Measurements from ENCODE around the gene DNASE1L2. TPM values are rescaled to one million over a fixed set of nuclear protein-coding genes. Genes with fewer than 3 reads are reported as not detected.
"Not testable (repeated sequence)": the region's sequence is repeated elsewhere in the genome, so short reads cannot be mapped to it uniquely, and the experiment has no call there.

DNASE1L2 gene
- total RNA-seq, 3 donors from 2014 or later = 0.52 to 1.1 (median 0.86) TPM

DNA sequence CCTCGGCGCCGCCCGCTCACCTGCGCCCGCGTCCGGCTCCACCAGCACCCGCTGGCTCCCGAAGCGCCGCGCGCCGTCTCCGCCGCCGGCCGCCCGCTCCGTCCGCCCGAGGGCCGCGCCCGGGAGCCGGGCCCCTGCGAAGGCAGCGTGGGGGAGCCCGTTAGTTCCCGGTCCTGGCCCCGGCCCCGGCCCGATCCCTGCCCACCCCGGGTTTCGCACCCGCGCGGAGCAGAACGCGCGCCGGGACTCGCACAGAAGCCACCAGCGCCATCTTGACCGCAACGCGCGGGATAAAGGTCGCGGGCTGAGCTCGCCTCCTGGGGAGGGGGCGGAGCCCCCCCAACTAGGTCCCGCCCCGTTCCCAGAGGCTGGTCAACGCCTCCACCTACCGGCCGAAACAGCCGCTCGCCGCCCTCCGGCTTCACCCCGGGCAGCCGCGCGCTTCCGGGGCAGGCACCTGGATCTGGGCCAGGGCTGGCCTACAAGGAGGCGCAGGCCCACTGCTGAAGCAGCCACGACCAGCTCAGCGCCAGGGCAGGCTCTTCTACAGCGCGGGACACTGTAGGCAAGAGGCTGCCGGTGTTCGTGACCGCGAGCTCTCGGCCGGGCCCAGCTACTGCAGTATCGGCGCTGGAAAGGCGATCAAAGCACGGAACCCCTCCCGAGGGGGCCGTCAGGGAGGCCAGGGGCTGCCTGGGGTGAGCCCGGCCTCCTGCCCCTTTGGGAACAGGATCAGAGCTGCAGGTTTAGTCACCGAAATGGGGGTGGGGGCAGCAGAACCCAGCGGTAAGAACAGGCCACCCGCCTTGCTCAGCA, 15.3 kb downstream of the DNASE1L2 start, which contains the start of gene ECI1:
Gene ECI1 (minus strand): TSS at position 292 of the 816 bp plus-strand sequence. CDS start 21 bp downstream, at position 271.
- ATAC-seq = peak; percentile 74 to 80
- H3K9me3 Mint-ChIP-seq = no peaks in the 10 kb centered on the region
- no peaks in the 10 kb centered on the region for H3K27me3 Mint-ChIP-seq (ENCODE audit: low read depth)
- DNase-seq = peak; percentile 68
- peaks cover 19% of the 10 kb centered on the region for H3K36me3 Mint-ChIP-seq (ENCODE audit: insufficient read depth)
- H3K4me3 Mint-ChIP-seq = peak within 1 kb of the TSS; percentile 85
- peaks cover 10% of the 10 kb centered on the region for H3K4me1 Mint-ChIP-seq (ENCODE audit: low read depth)

DNA sequence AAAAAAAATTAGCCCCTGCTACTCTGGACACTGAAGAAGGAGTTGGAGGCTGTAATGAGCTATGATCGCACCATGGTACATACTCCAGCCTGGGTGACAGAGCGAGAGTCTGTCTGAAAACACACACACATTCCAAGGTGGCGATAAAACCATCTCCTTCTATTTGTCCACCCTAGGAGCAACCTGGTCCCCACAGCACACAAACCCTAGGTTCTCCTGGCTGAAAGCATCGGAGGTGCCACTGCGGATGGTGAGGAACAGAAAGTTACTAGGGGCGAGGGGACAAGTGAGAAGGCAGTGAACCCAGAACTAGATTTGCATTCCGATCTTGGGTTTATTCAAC, 16.5 kb downstream of the DNASE1L2 start:
- H3K9me3 Mint-ChIP-seq = no peaks in the 10 kb centered on the region
- no peak for ATAC-seq
- no peak for DNase-seq
- H3K36me3 Mint-ChIP-seq (ENCODE audit: insufficient read depth) = peaks cover 27% of the 10 kb centered on the region
- peaks cover 10% of the 10 kb centered on the region for H3K4me1 Mint-ChIP-seq (ENCODE audit: low read depth)
- no peak overlapping the region for H3K4me3 Mint-ChIP-seq
- no peaks in the 10 kb centered on the region for H3K27me3 Mint-ChIP-seq (ENCODE audit: low read depth)

DNA sequence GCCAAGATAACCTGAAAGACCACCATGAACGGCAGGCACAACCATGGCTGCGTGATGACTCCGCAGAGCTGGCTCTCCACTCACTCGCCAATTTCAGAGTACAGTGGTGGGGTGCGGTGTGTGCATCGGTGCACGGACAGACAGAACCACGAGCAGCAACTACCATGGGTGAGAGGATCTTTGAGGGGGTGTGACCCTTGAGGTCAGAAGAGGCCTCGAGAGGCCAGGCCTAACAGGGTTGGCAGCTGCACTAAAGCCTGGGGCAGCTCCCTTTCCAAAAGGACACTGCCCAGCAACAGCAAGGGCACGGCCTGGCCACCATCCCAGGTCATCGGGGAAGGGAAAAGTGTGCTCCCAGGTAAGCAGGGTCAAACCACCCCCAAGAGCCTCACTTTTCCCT, 17.0 kb downstream of the DNASE1L2 start:
- Mint-ChIP-seq H3K4me1 (ENCODE audit: low read depth) (peaks cover 10% of the 10 kb centered on the region), H3K27me3 (ENCODE audit: low read depth) (no peaks in the 10 kb centered on the region), H3K36me3 (ENCODE audit: insufficient read depth) (peaks cover 27% of the 10 kb centered on the region), H3K4me3 (no peak overlapping the region), H3K9me3 (no peaks in the 10 kb centered on the region)
- ATAC-seq (no peak), DNase-seq (no peak)

DNA sequence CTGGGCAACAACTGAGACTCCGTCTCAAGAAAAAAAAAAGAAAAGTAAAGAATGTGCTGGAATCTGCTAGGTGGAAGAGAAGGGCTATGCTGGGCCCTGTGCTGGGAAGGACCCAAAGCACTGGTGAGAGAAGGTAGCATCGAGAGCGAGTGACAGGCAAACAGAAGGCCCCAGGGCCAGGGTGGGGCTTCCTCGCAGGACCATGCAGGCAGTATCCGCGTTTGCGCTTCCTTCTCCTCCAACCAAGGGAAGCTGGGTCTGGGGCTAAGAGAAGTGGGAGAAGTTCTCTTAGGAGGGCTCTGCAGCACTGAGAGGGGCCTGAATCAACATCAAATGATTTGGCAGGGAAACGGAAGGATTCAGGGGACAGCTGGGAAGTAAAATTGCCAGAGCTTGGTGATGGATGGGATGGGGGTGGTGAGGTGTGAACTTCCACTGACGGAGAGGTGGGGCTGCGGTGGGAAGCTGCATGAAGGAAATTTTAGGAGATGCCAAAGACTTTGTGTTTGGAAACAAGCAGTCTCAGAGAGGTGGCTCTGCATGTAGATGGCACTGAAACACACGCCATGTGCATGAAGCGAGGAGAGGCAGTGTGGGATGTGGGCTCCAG, 20.4 kb downstream of the DNASE1L2 start:
- Mint-ChIP-seq H3K9me3 (no peaks in the 10 kb centered on the region), H3K36me3 (ENCODE audit: insufficient read depth) (peaks cover 35% of the 10 kb centered on the region), H3K4me1 (ENCODE audit: low read depth) (peaks cover 6% of the 10 kb centered on the region), H3K27me3 (ENCODE audit: low read depth) (no peaks in the 10 kb centered on the region), H3K4me3 (no peak overlapping the region)
- DNase-seq (no peak), ATAC-seq (no peak)

DNA sequence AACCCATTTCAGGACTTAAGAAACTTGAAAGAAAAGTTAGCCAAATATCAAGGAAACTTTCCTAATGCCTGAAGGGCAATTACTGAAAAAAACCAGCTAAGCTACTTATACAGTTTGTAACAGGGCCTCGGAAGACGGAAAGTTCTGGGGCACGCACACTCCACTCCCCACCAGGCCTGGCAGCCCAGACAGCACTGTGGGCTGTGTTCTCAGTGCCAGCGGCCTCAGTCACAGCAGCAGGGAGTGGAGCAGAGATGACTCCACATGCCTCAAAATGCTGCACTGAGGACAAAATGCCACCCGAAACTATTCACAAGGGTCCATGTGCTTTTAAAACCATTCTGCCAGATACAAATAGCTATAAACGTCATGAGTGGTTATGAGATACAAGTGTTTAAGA, 21.5 kb downstream of the DNASE1L2 start:
- Mint-ChIP-seq H3K27me3 (ENCODE audit: low read depth) (no peaks in the 10 kb centered on the region), H3K9me3 (no peaks in the 10 kb centered on the region), H3K4me3 (no peak overlapping the region), H3K4me1 (ENCODE audit: low read depth) (peaks cover 3% of the 10 kb centered on the region), H3K36me3 (ENCODE audit: insufficient read depth) (peaks cover 42% of the 10 kb centered on the region)
- DNase-seq = no peak
- no peak for ATAC-seq

DNA sequence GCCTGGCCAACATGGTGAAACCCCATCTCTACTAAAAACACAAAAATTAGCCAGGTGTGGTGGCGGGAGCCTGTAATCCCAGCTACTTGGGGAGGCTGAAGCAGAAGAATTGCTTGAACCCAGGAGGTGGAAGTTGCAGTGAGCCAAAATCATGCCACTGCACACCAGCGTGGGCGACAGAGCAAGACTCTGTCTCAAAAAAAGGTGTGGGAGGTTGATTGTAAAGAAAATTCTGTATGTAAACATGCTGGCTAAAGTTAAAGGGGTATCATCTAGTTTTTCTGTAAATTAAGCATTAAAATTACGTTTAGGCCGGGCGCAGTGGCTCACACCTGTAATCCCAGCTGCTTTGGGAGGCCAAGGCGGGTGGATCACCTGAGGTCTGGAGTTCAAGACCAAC, 22.3 kb downstream of the DNASE1L2 start:
- H3K36me3 Mint-ChIP-seq (ENCODE audit: insufficient read depth) = peaks cover 43% of the 10 kb centered on the region
- not testable (repeated sequence) for H3K9me3 Mint-ChIP-seq; H3K4me1 Mint-ChIP-seq (ENCODE audit: low read depth); H3K27me3 Mint-ChIP-seq (ENCODE audit: low read depth); DNase-seq; ATAC-seq; H3K4me3 Mint-ChIP-seq

DNA sequence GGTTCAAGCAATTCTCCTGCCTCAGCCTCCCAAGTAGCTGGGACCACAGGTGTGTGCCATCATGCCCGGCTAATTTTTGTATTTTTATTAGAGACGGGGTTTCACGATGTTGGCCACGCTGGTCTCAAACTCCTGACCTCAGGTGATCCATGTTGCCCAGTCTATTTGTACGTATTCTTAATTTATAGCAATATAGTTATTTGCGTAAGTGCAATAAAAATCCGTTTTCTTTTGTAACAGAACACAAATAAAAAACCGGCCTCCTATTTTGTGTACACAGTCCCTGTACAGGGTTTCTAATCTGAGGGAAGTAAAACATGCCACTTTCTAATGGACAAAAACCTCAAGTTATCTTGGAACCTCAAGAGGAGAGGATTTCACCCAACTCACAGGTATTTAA, 24.0 kb downstream of the DNASE1L2 start:
- H3K9me3 Mint-ChIP-seq = no peaks in the 10 kb centered on the region
- no peak for DNase-seq
- H3K27me3 Mint-ChIP-seq (ENCODE audit: low read depth) = no peaks in the 10 kb centered on the region
- no peak for ATAC-seq
- H3K36me3 Mint-ChIP-seq (ENCODE audit: insufficient read depth) = peaks cover 41% of the 10 kb centered on the region
- peaks cover 12% of the 10 kb centered on the region for H3K4me1 Mint-ChIP-seq (ENCODE audit: low read depth)
- H3K4me3 Mint-ChIP-seq = no peak overlapping the region

DNA sequence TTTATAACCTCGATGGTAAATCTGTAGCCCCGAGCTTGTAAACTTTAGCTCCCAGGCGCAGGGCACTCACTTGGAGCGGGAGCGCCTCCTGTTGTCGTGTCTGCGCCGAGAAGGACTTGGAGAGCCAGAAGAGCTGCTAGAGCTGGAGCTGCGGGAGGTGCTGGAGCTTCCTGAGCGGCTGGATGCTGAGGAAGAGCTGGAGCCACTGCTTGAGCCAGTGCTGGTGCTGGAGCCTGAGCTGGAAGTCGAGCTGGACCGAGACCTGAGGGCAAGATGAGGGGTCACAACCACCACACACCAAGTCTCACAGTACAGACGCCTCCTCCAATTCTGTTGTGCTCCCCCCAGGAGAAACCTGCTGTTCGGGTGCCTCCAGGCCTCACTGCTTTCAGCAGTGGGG, 26.8 kb downstream of the DNASE1L2 start:
- H3K4me1 Mint-ChIP-seq (ENCODE audit: low read depth) = peaks cover 28% of the 10 kb centered on the region
- not testable (repeated sequence) for H3K27me3 Mint-ChIP-seq (ENCODE audit: low read depth); ATAC-seq; H3K4me3 Mint-ChIP-seq; DNase-seq; H3K9me3 Mint-ChIP-seq
- H3K36me3 Mint-ChIP-seq (ENCODE audit: insufficient read depth) = peaks cover 28% of the 10 kb centered on the region

DNA sequence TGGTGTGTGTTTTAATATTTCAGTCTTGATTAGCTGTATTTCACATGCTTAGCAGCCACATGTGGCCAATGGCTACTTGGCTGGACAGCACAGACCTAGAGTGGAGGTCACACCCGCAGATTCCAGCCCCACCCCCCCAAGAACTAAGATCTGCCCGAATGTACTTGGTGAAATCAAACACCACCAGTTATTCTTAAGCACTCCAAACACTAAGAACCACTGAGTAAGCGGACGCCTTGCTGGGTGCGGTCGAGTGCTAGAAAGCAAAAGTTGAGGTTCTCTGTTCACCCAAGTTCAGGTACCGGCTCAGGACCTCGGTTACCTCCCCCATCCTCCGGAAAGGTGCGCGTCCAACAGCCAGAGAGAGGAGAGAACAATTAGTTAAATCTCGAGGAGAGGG, 30.6 kb downstream of the DNASE1L2 start:
- DNase-seq; H3K27me3 Mint-ChIP-seq (ENCODE audit: low read depth); H3K9me3 Mint-ChIP-seq; ATAC-seq: not testable (repeated sequence)
- Mint-ChIP-seq H3K36me3 (ENCODE audit: insufficient read depth) (peaks cover 20% of the 10 kb centered on the region), H3K4me3 (peak overlapping the region; percentile 92), H3K4me1 (ENCODE audit: low read depth) (peaks cover 38% of the 10 kb centered on the region)

DNA sequence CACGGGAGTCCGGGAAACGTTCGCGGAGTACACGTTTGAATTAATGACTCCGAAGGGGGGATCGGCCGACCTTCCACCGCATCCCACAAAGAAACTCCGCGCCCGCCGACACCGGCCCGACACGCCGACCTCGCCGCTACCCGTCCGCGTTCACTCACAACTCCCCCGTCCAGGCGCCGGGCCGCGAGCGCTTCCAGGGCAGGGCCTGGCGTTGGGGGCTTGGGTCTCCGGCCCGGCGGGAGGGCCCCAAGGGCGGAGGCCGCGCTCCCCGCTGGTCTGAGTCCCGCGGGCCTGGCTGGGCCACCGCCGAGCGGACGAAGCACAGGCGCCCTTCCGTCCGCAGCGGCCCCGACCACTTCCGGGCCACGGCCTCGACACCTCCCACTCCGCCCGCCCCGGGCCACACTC, 31.3 kb downstream of the DNASE1L2 start:
- H3K27me3 Mint-ChIP-seq (ENCODE audit: low read depth) = not testable (repeated sequence)
- peak; percentile 17 for DNase-seq

DNA sequence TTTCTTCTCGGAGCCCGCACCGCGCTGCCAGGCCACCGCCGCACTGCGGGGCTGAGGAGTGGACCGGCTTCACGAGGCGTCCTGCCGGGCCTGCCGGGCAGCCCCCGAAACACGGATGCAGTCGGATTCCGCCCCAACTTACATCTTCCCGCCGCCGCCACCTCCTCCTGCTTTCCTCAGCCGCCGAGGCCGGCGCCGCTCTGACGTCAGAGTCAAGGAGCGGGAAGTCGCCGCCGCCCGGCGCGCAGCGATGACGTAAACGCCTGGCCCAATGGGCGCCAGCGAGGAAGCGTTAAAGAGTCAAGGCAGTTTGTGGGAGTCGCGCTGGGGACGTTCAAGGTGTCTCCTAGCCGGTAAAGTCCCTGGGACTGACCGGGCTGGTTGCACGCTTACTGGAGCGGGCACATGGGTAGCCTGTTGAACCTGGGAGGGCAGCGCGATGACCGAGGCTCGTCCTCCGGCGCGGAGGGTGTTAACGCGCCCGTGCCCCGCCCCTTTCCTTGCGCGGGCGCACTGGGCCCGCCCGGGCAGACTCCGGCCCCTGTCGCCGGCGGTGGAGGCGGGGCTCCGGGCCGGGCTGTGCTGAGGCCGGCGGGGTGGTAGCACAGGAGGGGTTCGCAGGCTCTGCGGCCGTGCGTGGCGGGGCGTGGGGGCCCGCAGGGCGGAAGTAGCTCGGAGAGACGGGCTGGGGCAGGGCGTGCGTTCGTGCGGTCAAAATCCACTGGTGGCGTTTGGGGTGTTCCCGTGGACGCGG, 31.8 kb downstream of the DNASE1L2 start, which contains the start of gene RNPS1:
Gene RNPS1 (minus strand): TSS at position 214 of the 754 bp plus-strand sequence. CDS start 3,483 bp downstream, outside the sequence.
- Mint-ChIP-seq H3K36me3 (ENCODE audit: insufficient read depth) (peaks cover 9% of the 10 kb centered on the region), H3K27me3 (ENCODE audit: low read depth) (no peaks in the 10 kb centered on the region), H3K4me3 (peak within 1 kb of the TSS; percentile 92), H3K4me1 (ENCODE audit: low read depth) (peaks cover 38% of the 10 kb centered on the region), H3K9me3 (no peaks in the 10 kb centered on the region)
- peak; percentile 96 for DNase-seq
- peak; percentile 92 for ATAC-seq

More for the DNA sequence above, 31.3 kb downstream of the DNASE1L2 start:
- peaks cover 14% of the 10 kb centered on the region for H3K36me3 Mint-ChIP-seq (ENCODE audit: insufficient read depth)
- H3K4me3 Mint-ChIP-seq = peak overlapping the region; percentile 92
- peak; percentile 57 to 61 for ATAC-seq
- peaks cover 38% of the 10 kb centered on the region for H3K4me1 Mint-ChIP-seq (ENCODE audit: low read depth)
- H3K9me3 Mint-ChIP-seq = not testable (repeated sequence)

DNA sequence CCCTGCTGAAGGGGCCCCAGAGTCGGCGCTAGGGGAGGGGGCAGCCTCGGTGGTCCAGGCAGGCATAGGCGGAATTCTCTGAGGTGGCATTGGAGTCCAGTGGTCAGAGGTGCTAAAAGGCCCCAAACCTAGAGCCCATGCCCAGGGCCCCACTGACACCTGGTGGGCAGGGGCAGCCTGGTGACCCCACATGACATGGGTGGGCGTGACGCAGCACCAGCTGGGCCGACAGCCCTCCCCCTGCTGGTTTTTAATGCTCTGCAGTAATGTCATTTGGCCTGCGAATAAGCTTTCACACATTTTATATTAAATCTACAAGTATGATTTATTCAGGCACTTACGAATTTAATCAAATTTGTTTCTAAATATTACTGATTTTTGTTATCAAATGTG, 33.8 kb downstream of the DNASE1L2 start:
- ATAC-seq = no peak
- DNase-seq = no peak

DNA sequence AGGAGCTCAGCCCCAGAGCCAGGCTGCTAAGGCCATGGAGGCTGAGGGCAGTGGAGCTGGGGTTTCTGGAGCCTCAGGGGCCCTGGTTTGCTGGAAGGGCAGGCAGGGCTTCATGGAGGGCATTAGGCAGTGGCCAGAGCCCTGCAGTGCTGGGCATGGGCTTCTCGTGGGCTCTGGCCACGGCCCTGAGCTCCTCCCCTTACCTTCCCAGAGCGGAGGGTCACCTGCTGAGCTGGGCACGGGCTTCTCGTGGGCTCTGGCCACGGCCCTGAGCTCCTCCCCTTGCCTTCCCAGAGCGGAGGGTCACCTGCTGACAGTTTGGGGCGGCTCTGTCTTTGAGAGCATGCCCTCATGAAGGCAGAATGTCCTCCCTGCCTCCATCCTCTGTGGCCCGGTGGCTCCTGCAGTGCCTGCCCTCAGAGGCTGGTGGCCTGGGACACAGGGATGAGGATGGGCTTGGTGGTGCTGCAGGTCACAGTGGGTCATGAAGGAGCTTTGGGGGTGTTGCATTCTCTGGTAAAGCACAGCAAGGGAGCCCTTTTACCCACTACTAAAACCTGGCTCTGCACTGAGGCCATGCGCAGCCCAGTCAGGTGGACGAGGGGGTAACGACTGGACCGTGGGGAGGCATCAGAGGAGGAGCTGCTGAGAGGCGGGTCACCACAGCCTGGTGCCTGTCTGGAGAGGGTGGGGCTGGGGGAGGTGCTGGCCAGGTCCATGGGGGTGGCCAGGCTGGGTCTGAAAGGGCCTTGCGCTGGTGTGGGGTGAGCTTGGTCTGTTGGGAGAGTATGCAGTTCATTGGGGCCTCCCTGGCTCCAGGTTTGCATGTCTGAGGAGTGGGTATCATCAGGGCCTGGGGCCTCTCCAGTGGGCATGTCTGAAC, 34.6 kb downstream of the DNASE1L2 start:
- ATAC-seq (no peak), DNase-seq (no peak)
- Mint-ChIP-seq H3K4me3 (peak overlapping the region; percentile 21), H3K27me3 (ENCODE audit: low read depth) (no peaks in the 10 kb centered on the region), H3K4me1 (ENCODE audit: low read depth) (peaks cover 21% of the 10 kb centered on the region), H3K36me3 (ENCODE audit: insufficient read depth) (peaks cover 6% of the 10 kb centered on the region), H3K9me3 (no peaks in the 10 kb centered on the region)

More for the DNA sequence above, 33.8 kb downstream of the DNASE1L2 start:
- no peaks in the 10 kb centered on the region for H3K9me3 Mint-ChIP-seq
- H3K36me3 Mint-ChIP-seq (ENCODE audit: insufficient read depth) = peaks cover 6% of the 10 kb centered on the region
- H3K4me1 Mint-ChIP-seq (ENCODE audit: low read depth) = peaks cover 27% of the 10 kb centered on the region
- peak overlapping the region; percentile 92 for H3K4me3 Mint-ChIP-seq
- no peaks in the 10 kb centered on the region for H3K27me3 Mint-ChIP-seq (ENCODE audit: low read depth)

Data from activated T-cell treated with anti-CD3 and anti-CD28 coated beads, Interleukin-2, amount 50 U/mL, for 4 hours (primary cell).